ENCODE measurements around the gene ADSS1.
A peak's percentile ranks its signal among the peaks of the same experiment; 100 is the strongest.
"Not testable (repeated sequence)": the region's sequence is repeated elsewhere in the genome, so short reads cannot be mapped to it uniquely, and the experiment has no call there.

Gene ADSS1

GRCh38 chr14:104750056-104750752 lies 26.2 kb downstream of the ADSS1 start:
- DNase-seq (ENCODE audit: low read depth in 2 of 2) = no peak

GRCh38 chr14:104750753-104751057 lies 26.7 kb downstream of the ADSS1 start:
- not testable (repeated sequence) for DNase-seq (ENCODE audit: low read depth in 2 of 2)

GRCh38 chr14:104751539-104752422 lies 27.8 kb downstream of the ADSS1 start:
- no peak for DNase-seq (ENCODE audit: low read depth in 2 of 2)

- no peak for DNase-seq (ENCODE audit: low read depth in 2 of 2)
These were observed 28.4 kb downstream of the ADSS1 start for GRCh38 chr14:104752423-104752734.

- peak; percentile 99 for DNase-seq (ENCODE audit: low read depth in 2 of 2)
These were observed 28.9 kb downstream of the ADSS1 start, which contains the start of gene SIVA1 for GRCh38 chr14:104752735-104753527. Gene SIVA1 (plus strand): TSS chr14:104753147. CDS start chr14:104753202, 55 bp downstream.

- DNase-seq (ENCODE audit: low read depth in 2 of 2) = no peak
These were observed 29.6 kb downstream of the ADSS1 start for GRCh38 chr14:104753528-104754212.

GRCh38 chr14:104754213-104754851 lies 30.3 kb downstream of the ADSS1 start:
- DNase-seq (ENCODE audit: low read depth in 2 of 2) = no peak

- no peak for DNase-seq (ENCODE audit: low read depth in 2 of 2)
These were observed 31.6 kb downstream of the ADSS1 start for GRCh38 chr14:104755621-104756020.

GRCh38 chr14:104756477-104757237 lies 32.6 kb downstream of the ADSS1 start:
- DNase-seq (ENCODE audit: low read depth in 2 of 2) = no peak

- DNase-seq (ENCODE audit: low read depth in 2 of 2) = no peak
These were observed 33.2 kb downstream of the ADSS1 start for GRCh38 chr14:104757238-104757585.

- DNase-seq (ENCODE audit: low read depth in 2 of 2) = no peak
These were observed 33.8 kb downstream of the ADSS1 start for GRCh38 chr14:104757681-104758392.

- DNase-seq (ENCODE audit: low read depth in 2 of 2) = no peak
These were observed 35.2 kb downstream of the ADSS1 start for GRCh38 chr14:104758981-104759969.

GRCh38 chr14:104765517-104765916 lies 41.5 kb downstream of the ADSS1 start:
- no peak for DNase-seq (ENCODE audit: low read depth in 2 of 2)

- DNase-seq (ENCODE audit: low read depth in 2 of 2) = no peak
These were observed 42.3 kb downstream of the ADSS1 start for GRCh38 chr14:104766256-104766862.

- no peak for DNase-seq (ENCODE audit: low read depth in 2 of 2)
These were observed 43.0 kb downstream of the ADSS1 start for GRCh38 chr14:104766863-104767633.

GRCh38 chr14:104767634-104767918 lies 43.5 kb downstream of the ADSS1 start:
- no peak for DNase-seq (ENCODE audit: low read depth in 2 of 2)

GRCh38 chr14:104768437-104769323 lies 44.7 kb downstream of the ADSS1 start:
- DNase-seq (ENCODE audit: low read depth in 2 of 2) = peak; percentile 93 to 95
